ENCODE results near the gene C13orf42.

DNA sequence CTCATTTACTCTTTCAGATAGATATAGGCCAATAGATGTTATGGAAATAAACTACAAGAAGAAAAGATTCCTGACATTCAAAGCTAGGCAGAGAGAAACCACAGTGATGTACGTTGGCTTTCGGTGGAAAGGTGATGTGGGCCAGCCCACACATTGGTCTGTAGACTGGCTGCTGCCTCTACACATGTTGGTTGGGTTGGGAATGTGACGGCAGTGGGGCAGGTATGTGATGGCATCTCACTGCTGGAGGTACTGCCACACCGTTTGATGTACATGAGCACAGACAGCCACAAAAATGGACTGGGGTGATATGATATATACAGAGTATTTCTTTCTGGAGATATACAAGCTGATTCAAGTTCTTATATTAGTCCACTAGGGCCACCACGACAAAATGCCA lies 69.4 kb downstream of the C13orf42 start:
- TF ChIP-seq, protein P1, sequence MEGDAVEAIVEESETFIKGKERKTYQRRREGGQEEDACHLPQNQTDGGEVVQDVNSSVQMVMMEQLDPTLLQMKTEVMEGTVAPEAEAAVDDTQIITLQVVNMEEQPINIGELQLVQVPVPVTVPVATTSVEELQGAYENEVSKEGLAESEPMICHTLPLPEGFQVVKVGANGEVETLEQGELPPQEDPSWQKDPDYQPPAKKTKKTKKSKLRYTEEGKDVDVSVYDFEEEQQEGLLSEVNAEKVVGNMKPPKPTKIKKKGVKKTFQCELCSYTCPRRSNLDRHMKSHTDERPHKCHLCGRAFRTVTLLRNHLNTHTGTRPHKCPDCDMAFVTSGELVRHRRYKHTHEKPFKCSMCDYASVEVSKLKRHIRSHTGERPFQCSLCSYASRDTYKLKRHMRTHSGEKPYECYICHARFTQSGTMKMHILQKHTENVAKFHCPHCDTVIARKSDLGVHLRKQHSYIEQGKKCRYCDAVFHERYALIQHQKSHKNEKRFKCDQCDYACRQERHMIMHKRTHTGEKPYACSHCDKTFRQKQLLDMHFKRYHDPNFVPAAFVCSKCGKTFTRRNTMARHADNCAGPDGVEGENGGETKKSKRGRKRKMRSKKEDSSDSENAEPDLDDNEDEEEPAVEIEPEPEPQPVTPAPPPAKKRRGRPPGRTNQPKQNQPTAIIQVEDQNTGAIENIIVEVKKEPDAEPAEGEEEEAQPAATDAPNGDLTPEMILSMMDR (IDR thresholded peaks at IDR 0.05) = no peak
- TF ChIP-seq POLR2A (IDR thresholded peaks at IDR 0.05) = no peak
